Smooth muscle cell (in vitro differentiated cells): ENCODE results near the gene CYFIP1. TPM values are rescaled to one million over a fixed set of nuclear protein-coding genes. Genes with fewer than 3 reads are reported as not detected.
"Not testable (repeated sequence)": the region's sequence is repeated elsewhere in the genome, so short reads cannot be mapped to it uniquely, and the experiment has no call there.

Experiments
- DNase-seq: peaks from one replicate; lab custom pipeline; 2025; ENCODE audit not compliant: unreplicated experiment; lab: John Stamatoyannopoulos, UW
- H2AFZ ChIP-seq: fragments of 200-600 bp; sonication (generic); 2 replicates; pipeline ENCODE4 v1.6.0; 2016; ENCODE audit warnings: antibody characterized with exemption, low read depth, mild to moderate bottlenecking
- H3F3A ChIP-seq: fragments of 200-600 bp; sonication (generic); 2 replicates; pipeline ENCODE4 v1.6.0; 2017; ENCODE audit warnings: antibody characterized with exemption, low read depth
- H3K27ac ChIP-seq: fragments of 200-600 bp; sonication (generic); 2 replicates; pipeline ENCODE4 v1.5.1; 2016; ENCODE audit warnings: low read depth, mild to moderate bottlenecking
- H3K27me3 ChIP-seq: fragments of 200-600 bp; sonication (generic); 2 replicates; pipeline ENCODE4 v1.6.1; 2016; ENCODE audit warnings: low read depth, mild to moderate bottlenecking
- H3K36me3 ChIP-seq: fragments of 200-600 bp; sonication (generic); 2 replicates; pipeline ENCODE4 v1.5.1; 2016; ENCODE audit warnings: low read depth
- H3K4me1 ChIP-seq: fragments of 200-600 bp; sonication (generic); 2 replicates; pipeline ENCODE4 v1.5.1; 2016; ENCODE audit warnings: low read depth
- H3K4me2 ChIP-seq: fragments of 200-600 bp; sonication (generic); 2 replicates; pipeline ENCODE4 v1.6.0; 2016; ENCODE audit warnings: mild to moderate bottlenecking
- H3K4me3 ChIP-seq: fragments of 200-600 bp; sonication (generic); 2 replicates; pipeline ENCODE4 v1.5.1; 2016; ENCODE audit warnings: mild to moderate bottlenecking
- H3K79me2 ChIP-seq: fragments of 200-600 bp; sonication (generic); 2 replicates; pipeline ENCODE4 v1.6.0; 2016; ENCODE audit warnings: low read depth, mild to moderate bottlenecking
- H3K9ac ChIP-seq: fragments of 200-600 bp; sonication (generic); 2 replicates; pipeline ENCODE4 v1.6.0; 2016; ENCODE audit warnings: low read depth
- H3K9me3 ChIP-seq: fragments of 200-600 bp; sonication (generic); replicated peaks from 2 replicates; pipeline ENCODE4 v1.5.1; 2016; ENCODE audit warnings: low read depth
- H4K20me1 ChIP-seq: fragments of 200-600 bp; sonication (generic); 2 replicates; pipeline ENCODE4 v1.6.0; 2016; ENCODE audit warnings: low read depth
- WGBS: methylation state at CpG from one replicate; pipeline ENCODE4 v1.1.7; 2016; ENCODE audit warnings: low lambda C conversion rate; 5-methylcytosine and 5-hydroxymethylcytosine counted together
- polyA plus RNA-seq: library from polyadenylated mRNA; unstranded; fragments of >200 nt; fragmentation: Nextera tagmentation; extraction: Ambion mirVana; gene quantifications from 2 replicates; pipeline ENCODE4 v1.2.1, GENCODE V29; 2016
- total RNA-seq: library from RNA; depleted of rRNA; stranded (reverse); fragments of >200 nt; gene quantifications from 2 replicates; pipeline ENCODE4 v1.2.3, GENCODE V29; 2014
- TF ChIP-seq, protein P1 (sequence below): fragments of 200-600 bp; sonication (generic); IDR thresholded peaks from 2 replicates; pipeline ENCODE4 v1.5.1; 2017; ENCODE audit warnings: borderline replicate concordance, mild to moderate bottlenecking, antibody characterized with exemption; ENCODE audit not compliant: insufficient read depth, poor library complexity, severe bottlenecking

The CYFIP1 gene
- total and polyA plus RNA-seq, 2 experiments from 2014 or later = 65.2 to 67.6 TPM

DNA sequence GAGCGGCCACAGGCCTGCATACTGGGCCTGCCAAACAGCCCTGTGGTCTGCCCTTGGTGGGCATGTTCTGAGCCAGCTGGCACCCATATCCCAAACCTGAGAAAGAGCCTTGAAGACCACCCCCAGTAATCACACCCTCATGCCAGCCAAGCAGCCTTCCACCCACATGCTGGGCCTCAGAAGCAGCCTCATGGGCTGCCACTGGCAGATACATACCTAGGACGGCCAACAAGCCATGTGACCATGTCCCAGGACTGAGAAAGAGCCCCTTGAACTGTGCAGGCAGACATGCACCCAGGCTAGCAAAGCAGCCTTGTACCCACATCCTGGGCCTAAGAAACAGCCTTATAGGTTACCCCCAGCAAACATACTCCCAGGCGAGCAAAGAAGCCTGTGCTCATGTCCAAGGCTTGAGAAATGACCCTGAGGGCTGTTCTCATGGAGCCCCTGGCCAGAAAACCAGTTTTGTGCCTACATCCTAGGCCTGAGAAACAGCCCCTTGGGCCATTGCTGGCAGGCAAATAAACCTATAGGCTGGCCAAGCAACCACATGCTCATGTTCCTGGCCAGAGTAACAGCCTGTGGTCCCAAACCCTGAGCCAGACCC, 34.3 kb upstream of the CYFIP1 start:
- TF ChIP-seq, protein P1, sequence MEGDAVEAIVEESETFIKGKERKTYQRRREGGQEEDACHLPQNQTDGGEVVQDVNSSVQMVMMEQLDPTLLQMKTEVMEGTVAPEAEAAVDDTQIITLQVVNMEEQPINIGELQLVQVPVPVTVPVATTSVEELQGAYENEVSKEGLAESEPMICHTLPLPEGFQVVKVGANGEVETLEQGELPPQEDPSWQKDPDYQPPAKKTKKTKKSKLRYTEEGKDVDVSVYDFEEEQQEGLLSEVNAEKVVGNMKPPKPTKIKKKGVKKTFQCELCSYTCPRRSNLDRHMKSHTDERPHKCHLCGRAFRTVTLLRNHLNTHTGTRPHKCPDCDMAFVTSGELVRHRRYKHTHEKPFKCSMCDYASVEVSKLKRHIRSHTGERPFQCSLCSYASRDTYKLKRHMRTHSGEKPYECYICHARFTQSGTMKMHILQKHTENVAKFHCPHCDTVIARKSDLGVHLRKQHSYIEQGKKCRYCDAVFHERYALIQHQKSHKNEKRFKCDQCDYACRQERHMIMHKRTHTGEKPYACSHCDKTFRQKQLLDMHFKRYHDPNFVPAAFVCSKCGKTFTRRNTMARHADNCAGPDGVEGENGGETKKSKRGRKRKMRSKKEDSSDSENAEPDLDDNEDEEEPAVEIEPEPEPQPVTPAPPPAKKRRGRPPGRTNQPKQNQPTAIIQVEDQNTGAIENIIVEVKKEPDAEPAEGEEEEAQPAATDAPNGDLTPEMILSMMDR = no peak

DNA sequence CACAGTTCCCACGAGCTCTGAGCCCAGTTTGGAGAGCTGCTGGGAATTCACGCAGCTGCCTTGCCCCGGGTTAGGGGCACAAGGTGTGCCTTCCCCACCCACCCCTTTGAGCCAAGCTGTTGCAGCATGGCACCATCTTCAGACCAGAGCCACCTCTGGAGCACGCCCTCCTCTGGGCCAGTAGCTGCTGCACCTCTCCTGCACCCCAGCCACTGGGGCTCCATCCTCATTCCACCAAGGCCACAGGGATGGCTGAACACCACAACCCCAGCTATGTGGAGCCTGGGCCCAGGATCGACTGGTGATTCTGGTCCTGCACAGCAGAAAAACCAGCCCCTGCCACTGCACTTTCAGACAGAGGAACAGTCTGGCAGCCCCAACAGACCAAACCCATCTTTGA, 33.5 kb upstream of the CYFIP1 start:
- no peaks in the 10 kb centered on the region for H3K9me3 ChIP-seq
- no peak overlapping the region for H3K4me3 ChIP-seq
- no peak overlapping the region for H2AFZ ChIP-seq
- no peak for DNase-seq
- H3F3A ChIP-seq = no peaks in the 10 kb centered on the region
- H3K4me1 ChIP-seq = no peaks in the 10 kb centered on the region
- peaks cover 3% of the 10 kb centered on the region for H4K20me1 ChIP-seq
- peaks cover 23% of the 10 kb centered on the region for H3K36me3 ChIP-seq
- H3K9ac ChIP-seq = no peak overlapping the region
- no peak overlapping the region for H3K4me2 ChIP-seq
- WGBS = 96% methylated on average over 5 of the region's 5 CpGs
- TF ChIP-seq, protein P1 = no peak
- no peaks in the 10 kb centered on the region for H3K79me2 ChIP-seq
- H3K27me3 ChIP-seq = no peaks in the 10 kb centered on the region
- H3K27ac ChIP-seq = no peak overlapping the region

More for the DNA sequence above, 34.3 kb upstream of the CYFIP1 start:
- WGBS = 97% methylated on average over 3 of the region's 3 CpGs
- Histone ChIP-seq H3K27ac (no peak overlapping the region), H3K27me3 (no peaks in the 10 kb centered on the region), H3K9me3 (no peaks in the 10 kb centered on the region), H3K79me2 (no peaks in the 10 kb centered on the region), H3K4me2 (no peak overlapping the region), H3F3A (no peaks in the 10 kb centered on the region), H2AFZ (no peak overlapping the region), H4K20me1 (peaks cover 3% of the 10 kb centered on the region), H3K4me1 (no peaks in the 10 kb centered on the region), H3K9ac (no peak overlapping the region), H3K36me3 (peaks cover 26% of the 10 kb centered on the region), H3K4me3 (no peak overlapping the region)
- no peak for DNase-seq

- peaks cover 17% of the 10 kb centered on the region for H3K36me3 ChIP-seq
- H3F3A ChIP-seq, H4K20me1 ChIP-seq, H3K27me3 ChIP-seq, H3K4me3 ChIP-seq, H3K79me2 ChIP-seq, H3K4me1 ChIP-seq, DNase-seq, H3K27ac ChIP-seq, H2AFZ ChIP-seq, H3K9ac ChIP-seq, H3K9me3 ChIP-seq, H3K4me2 ChIP-seq: not testable (repeated sequence)
- 88% methylated on average over 9 of the region's 9 CpGs for WGBS
These were observed 32.4 kb upstream of the CYFIP1 start for GRCh38 chr15:23012616-23013015.

- Histone ChIP-seq H3K79me2 (no peaks in the 10 kb centered on the region), H3K9ac (no peak overlapping the region), H3K4me1 (no peaks in the 10 kb centered on the region), H2AFZ (no peak overlapping the region), H3K9me3 (no peaks in the 10 kb centered on the region), H3K36me3 (peaks cover 9% of the 10 kb centered on the region), H3K4me3 (no peak overlapping the region), H3K27me3 (no peaks in the 10 kb centered on the region), H3F3A (no peaks in the 10 kb centered on the region), H3K27ac (no peak overlapping the region), H3K4me2 (no peak overlapping the region), H4K20me1 (no peaks in the 10 kb centered on the region)
- WGBS = 98% methylated on average over 5 of the region's 5 CpGs
- no peak for DNase-seq
- TF ChIP-seq, protein P1 = no peak
These were observed 23.6 kb upstream of the CYFIP1 start for GRCh38 chr15:23003736-23004135.
